Heart left ventricle (tissue), 13 donors: ENCODE measurements around the gene PPFIA3.

Experiments
- POLR2A ChIP-seq, 2 donors: fragments of 450-650 bp; IDR thresholded peaks; one replicate each; pipeline ENCODE4 v1.6.1; 2017; ENCODE audit warnings: antibody characterized with exemption in 2 of 2, mild to moderate bottlenecking in 2 of 2, moderate library complexity in 2 of 2
- TF ChIP-seq, protein P1 (sequence below), 12 donors: fragments of 200-600 bp; sonication (generic) in 4 of 12; IDR thresholded peaks; one replicate each; pipeline versions ENCODE4 v1.5.0 to v1.8.0; 2018 to 2022; ENCODE audit warnings: antibody characterized with exemption in 12 of 12, mild to moderate bottlenecking in 5 of 12
- donor health status: ischemic (EF 13 %, LVEDD 7.1; RV severe dilation, severe dysfunction).
- donor health status: DM: no; HTN: yes; CAD: no.
- donor health status: DM: no; HTN: no; CAD: no.
- donor health status: ischemic (EF 25% LVEDD 6.9; RV normal size, moderate dysfunction).
- donor health status: ischemic (EF 25% LVEDD 5.7; RV mildly dilated, moderate dysfunction).
- donor health status: ischemic (EF 35%, LVEDD 5.7; RV mildly dilated, moderate dysfunction).
- donor health status: nonischemic (EF 11% LVEDD 7.7; RV severe dilation, severe dysfunction).
- donor health status: DM: yes; HTN: yes; CAD: no.
- donor health status: PGD.
- donor health status: ischemic (EF 29% LVEDD 5.4; RV normal size, mild dysfunction).
- donor health status: nonischemic (EF 23%, LVEDD 6.1; RV moderate dilation, normal function).

DNA sequence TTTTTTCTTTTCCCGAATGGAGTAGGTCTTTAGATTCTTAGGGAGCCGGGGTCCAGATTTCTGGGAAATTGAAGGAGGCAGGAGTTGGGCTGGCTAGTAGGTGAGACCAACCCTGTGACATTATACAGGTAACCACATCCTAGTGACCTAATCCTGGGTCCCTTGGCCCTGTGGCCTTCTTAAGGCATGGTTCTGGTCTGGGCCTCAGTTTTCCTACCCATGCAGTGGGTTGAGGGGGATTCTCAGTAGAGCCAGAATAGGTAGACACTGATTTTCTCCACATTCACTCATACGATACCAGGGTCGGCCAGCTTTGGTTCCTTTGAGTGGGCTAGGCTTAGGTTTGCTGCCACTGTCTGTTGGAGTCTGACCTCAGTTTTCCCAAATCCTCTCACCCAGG, 7.2 kb downstream of the PPFIA3 start:
- TF ChIP-seq POLR2A (IDR thresholded peaks at IDR 0.05): no peak
- TF ChIP-seq, protein P1, sequence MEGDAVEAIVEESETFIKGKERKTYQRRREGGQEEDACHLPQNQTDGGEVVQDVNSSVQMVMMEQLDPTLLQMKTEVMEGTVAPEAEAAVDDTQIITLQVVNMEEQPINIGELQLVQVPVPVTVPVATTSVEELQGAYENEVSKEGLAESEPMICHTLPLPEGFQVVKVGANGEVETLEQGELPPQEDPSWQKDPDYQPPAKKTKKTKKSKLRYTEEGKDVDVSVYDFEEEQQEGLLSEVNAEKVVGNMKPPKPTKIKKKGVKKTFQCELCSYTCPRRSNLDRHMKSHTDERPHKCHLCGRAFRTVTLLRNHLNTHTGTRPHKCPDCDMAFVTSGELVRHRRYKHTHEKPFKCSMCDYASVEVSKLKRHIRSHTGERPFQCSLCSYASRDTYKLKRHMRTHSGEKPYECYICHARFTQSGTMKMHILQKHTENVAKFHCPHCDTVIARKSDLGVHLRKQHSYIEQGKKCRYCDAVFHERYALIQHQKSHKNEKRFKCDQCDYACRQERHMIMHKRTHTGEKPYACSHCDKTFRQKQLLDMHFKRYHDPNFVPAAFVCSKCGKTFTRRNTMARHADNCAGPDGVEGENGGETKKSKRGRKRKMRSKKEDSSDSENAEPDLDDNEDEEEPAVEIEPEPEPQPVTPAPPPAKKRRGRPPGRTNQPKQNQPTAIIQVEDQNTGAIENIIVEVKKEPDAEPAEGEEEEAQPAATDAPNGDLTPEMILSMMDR (IDR thresholded peaks at IDR 0.05): no peak
